Spleen (tissue), 11 donors: ENCODE measurements around the gene PHIP. TPM values are rescaled to one million over a fixed set of nuclear protein-coding genes. Genes with fewer than 3 reads are reported as not detected.

Experiments used
- DNase-seq: peaks from one replicate; pipeline ENCODE4 v3.0.0-alpha.2; 2020
- H3K27ac ChIP-seq, 8 donors: fragments of 200-600 bp; sonication (generic) in 7 of 8; 1 replicate in 4 of 8; 2 replicates in 4 of 8; pipeline versions ENCODE4 v1.5.0 to v1.8.0; 2016 to 2021; ENCODE audit warnings: inconsistent platforms in 4 of 8, mild to moderate bottlenecking in 4 of 8, moderate library complexity in 1 of 8
- H3K27me3 ChIP-seq, 7 donors: fragments of 200-600 bp; sonication (generic) in 6 of 7; replicated peaks in 1 of 7; 1 replicate in 4 of 7; 2 replicates in 3 of 7; pipeline versions ENCODE4 v1.5.0 to v1.8.0; 2016 to 2021; ENCODE audit warnings: inconsistent platforms in 3 of 7, mild to moderate bottlenecking in 1 of 7
- H3K36me3 ChIP-seq, 6 donors: fragments of 200-600 bp; sonication (generic) in 5 of 6; 1 replicate in 4 of 6; 2 replicates in 2 of 6; pipeline versions ENCODE4 v1.5.0 to v1.8.0; 2016 to 2021; ENCODE audit warnings: inconsistent platforms in 2 of 6
- H3K4me1 ChIP-seq, 6 donors: fragments of 200-600 bp; sonication (generic) in 5 of 6; 1 replicate in 3 of 6; 2 replicates in 3 of 6; pipeline versions ENCODE4 v1.5.0 to v1.8.0; 2016 to 2021; ENCODE audit warnings: inconsistent platforms in 3 of 6
- H3K4me3 ChIP-seq, 8 donors: fragments of 200-600 bp; sonication (generic) in 7 of 8; 1 replicate in 4 of 8; 2 replicates in 4 of 8; pipeline versions ENCODE4 v1.5.0 to v1.8.0; 2016 to 2021; ENCODE audit warnings: inconsistent platforms in 4 of 8, mild to moderate bottlenecking in 4 of 8, moderate library complexity in 2 of 8
- H3K9me3 ChIP-seq, 8 donors: fragments of 200-600 bp; sonication (generic) in 7 of 8; 1 replicate in 4 of 8; 2 replicates in 4 of 8; pipeline versions ENCODE4 v1.5.0 to v1.8.0; 2016 to 2021; ENCODE audit warnings: inconsistent platforms in 4 of 8
- CTCF ChIP-seq, 11 experiments: fragments of 200-600 bp in 7 of 11; fragments of 450-650 bp in 4 of 11; sonication (generic) in 4 of 11; IDR thresholded peaks in 8 of 11; conservative IDR thresholded peaks in 3 of 11; 1 replicate in 7 of 11; 2 replicates in 4 of 11; pipeline versions ENCODE4 v1.4.0 to v1.8.0; 2016 to 2021; ENCODE audit warnings: antibody characterized with exemption in 11 of 11, inconsistent platforms in 4 of 11, mild to moderate bottlenecking in 1 of 11
- POLR2A ChIP-seq, 3 donors: fragments of 450-650 bp; IDR thresholded peaks; one replicate each; pipeline ENCODE4 v1.5.1; 2017; ENCODE audit warnings: antibody characterized with exemption in 3 of 3, mild to moderate bottlenecking in 1 of 3
- POLR2AphosphoS5 ChIP-seq, 3 donors: sonication (generic); formaldehyde crosslinking; IDR thresholded peaks; one replicate each; pipeline ENCODE4 v1.5.1; 2017; ENCODE audit warnings: antibody characterized with exemption in 3 of 3
- WGBS, 5 donors: extraction: QIAGEN DNeasy Blood & Tissue Kit in 3 of 5; methylation state at CpG; one replicate each; pipeline versions ENCODE4 v1.1.5 to v1.1.7; 2013 to 2018; 5-methylcytosine and 5-hydroxymethylcytosine counted together
- intact Hi-C: fragments of 100-400 bp; cut with DNase I; formaldehyde crosslinking; loops from one replicate; pipeline ENCODE4 v1.15.0; 2023; ENCODE audit warnings: low total_unique reads
- polyA plus RNA-seq, 3 donors: library from polyadenylated mRNA; stranded (reverse); fragments of 200-250 nt; gene quantifications; one replicate each; pipeline ENCODE4 v1.2.1, GENCODE V29; 2013
- total RNA-seq, 7 donors: library from RNA; depleted of rRNA in 3 of 7; stranded (reverse); fragments of >200 nt in 3 of 7; fragmentation: NEBNext Ultra II Directional in 4 of 7; extraction: Animal tissue kit (Norgen Biotek cat#: 25700) in 4 of 7; gene quantifications; one replicate each; pipeline versions ENCODE4 v1.1.0 to v1.2.1, GENCODE V29; 2016 to 2021
- donor health status: healthy with polysubstance abuse.
- donor health status: DM: no; HTN: no; CAD: no; lungs with moderate emphysema.
- donor health status: DM: no; HTN: no; CAD: no.
- donor health status: Bipolar disorder and iron deficiency.
- donor health status: healthy.
- donor health status: DM: no; HTN: no; CAD: no.
- donor health status: DM: yes; HTN: yes; CAD: no.

The PHIP gene
- total and polyA plus RNA-seq, 10 donors: 7.8 to 51.3 (median 35.9) TPM

- intact Hi-C loops: no loop called here
- Histone ChIP-seq H3K9me3 (no peaks in the 10 kb centered on the region), H3K4me3 (no peak overlapping the region), H3K4me1 (no peaks in the 10 kb centered on the region), H3K36me3 (no peaks in the 10 kb centered on the region), H3K27ac (no peak overlapping the region), H3K27me3 (peaks cover 0 to 4% (median 0%) of the 10 kb centered on the region in 7 donors)
- TF ChIP-seq POLR2A (IDR thresholded peaks at IDR 0.05): no peak
- 75 to 83% (median 81%) methylated on average over 2 of the region's 2 CpGs for WGBS, 5 donors
- no peak for DNase-seq
These were observed 11.7 kb upstream of the PHIP start for GRCh38 chr6:79089552-79090404.

GRCh38 chr6:79084693-79085092 is 6.6 kb upstream of the PHIP start:
- no peak for DNase-seq
- peaks cover 0 to 19% (median 5%) of the 10 kb centered on the region in 6 donors for H3K4me1 ChIP-seq
- H3K36me3 ChIP-seq: no peaks in the 10 kb centered on the region
- no peak overlapping the region for H3K27ac ChIP-seq
- TF ChIP-seq POLR2AphosphoS5 (IDR thresholded peaks at IDR 0.05) (no peak), CTCF (IDR thresholded peaks at IDR 0.05 in 8 of 11, conservative IDR thresholded peaks at IDR 0.05 in 3 of 11) (no peak), POLR2A (IDR thresholded peaks at IDR 0.05) (no peak)
- no peaks in the 10 kb centered on the region for H3K27me3 ChIP-seq
- intact Hi-C loops: no loop called here
- no peaks in the 10 kb centered on the region for H3K9me3 ChIP-seq
- H3K4me3 ChIP-seq: no peak overlapping the region
- 44 to 68% (median 68%) methylated on average over 1 of the region's 1 CpG for WGBS, 5 donors

- no peaks in the 10 kb centered on the region for H3K36me3 ChIP-seq
- intact Hi-C loops: no loop called here
- no peaks in the 10 kb centered on the region for H3K9me3 ChIP-seq
- WGBS, 5 donors: 87 to 100% (median 94%) methylated on average over 1 of the region's 1 CpG
- no peak for DNase-seq
- no peak overlapping the region for H3K27ac ChIP-seq
- TF ChIP-seq POLR2A (IDR thresholded peaks at IDR 0.05) (no peak), POLR2AphosphoS5 (IDR thresholded peaks at IDR 0.05) (no peak), CTCF (IDR thresholded peaks at IDR 0.05 in 8 of 11, conservative IDR thresholded peaks at IDR 0.05 in 3 of 11) (no peak)
- H3K4me1 ChIP-seq: peaks cover 0 to 29% (median 14%) of the 10 kb centered on the region in 6 donors
- H3K4me3 ChIP-seq: no peak overlapping the region
- no peaks in the 10 kb centered on the region for H3K27me3 ChIP-seq
These were observed 4.2 kb upstream of the PHIP start for GRCh38 chr6:79082304-79082703.

GRCh38 chr6:79081663-79082062 is 3.6 kb upstream of the PHIP start:
- Histone ChIP-seq H3K27me3 (no peaks in the 10 kb centered on the region), H3K36me3 (no peaks in the 10 kb centered on the region), H3K4me1 (peaks cover 0 to 31% (median 14%) of the 10 kb centered on the region in 6 donors), H3K27ac (no peak overlapping the region), H3K4me3 (no peak overlapping the region), H3K9me3 (no peaks in the 10 kb centered on the region)
- intact Hi-C loops: no loop called here
- DNase-seq: no peak
- TF ChIP-seq POLR2A (IDR thresholded peaks at IDR 0.05) (no peak), POLR2AphosphoS5 (IDR thresholded peaks at IDR 0.05) (no peak), CTCF (IDR thresholded peaks at IDR 0.05 in 8 of 11, conservative IDR thresholded peaks at IDR 0.05 in 3 of 11) (no peak)
